Measurements from ENCODE around the gene TMA7.

GRCh38 chr3:48433472-48434118, 6.5 kb upstream of the TMA7 start:
- TF ChIP-seq POLR2A (IDR thresholded peaks at IDR 0.05) (no peak), CTCF (IDR thresholded peaks at IDR 0.05) (no peak), POLR2AphosphoS5 (IDR thresholded peaks at IDR 0.05) (no peak)

Data from breast epithelium (tissue), 3 donors.